Osteocyte (in vitro differentiated cells): ENCODE data around the gene EMILIN1. TPM values are rescaled to one million over a fixed set of nuclear protein-coding genes. Genes with fewer than 3 reads are reported as not detected.
"Not testable (repeated sequence)": the region's sequence is repeated elsewhere in the genome, so short reads cannot be mapped to it uniquely, and the experiment has no call there.

ENCODE experiments used
- DNase-seq: peaks from one replicate; pipeline ENCODE4 v3.0.0; 2021; ENCODE audit warnings: mixed read lengths; ENCODE audit not compliant: unreplicated experiment; ENCODE audit errors: extremely low spot score
- H3K27ac Mint-ChIP-seq: one replicate; pipeline ENCODE4 v1.8.0; 2021; ENCODE audit warnings: mild to moderate bottlenecking, mixed read lengths; ENCODE audit not compliant: unreplicated experiment
- H3K27me3 Mint-ChIP-seq: one replicate; pipeline ENCODE4 v1.8.0; 2021; ENCODE audit warnings: mixed read lengths; ENCODE audit not compliant: unreplicated experiment
- H3K36me3 Mint-ChIP-seq: one replicate; pipeline ENCODE4 v1.8.0; 2021; ENCODE audit warnings: mixed read lengths; ENCODE audit not compliant: unreplicated experiment
- H3K4me1 Mint-ChIP-seq: one replicate; pipeline ENCODE4 v1.8.0; 2021; ENCODE audit warnings: mixed read lengths; ENCODE audit not compliant: unreplicated experiment
- H3K4me3 Mint-ChIP-seq: one replicate; pipeline ENCODE4 v1.8.0; 2021; ENCODE audit warnings: mild to moderate bottlenecking, moderate library complexity, mixed read lengths; ENCODE audit not compliant: unreplicated experiment
- H3K9me3 Mint-ChIP-seq: one replicate; pipeline ENCODE4 v1.8.0; 2021; ENCODE audit warnings: mixed read lengths; ENCODE audit not compliant: unreplicated experiment
- total RNA-seq: library from RNA; stranded (reverse); gene quantifications from 2 replicates; pipeline ENCODE4 v1.2.1, GENCODE V29; 2021
- TF ChIP-seq, protein P1 (sequence below): fragments of 200-600 bp; sonication (generic); IDR thresholded peaks from 2 replicates; pipeline ENCODE4 v1.5.0; 2021; ENCODE audit warnings: antibody characterized with exemption, mild to moderate bottlenecking, moderate library complexity

EMILIN1 gene
- total RNA-seq, 1 donor from 2014 or later, result 206 TPM

DNA sequence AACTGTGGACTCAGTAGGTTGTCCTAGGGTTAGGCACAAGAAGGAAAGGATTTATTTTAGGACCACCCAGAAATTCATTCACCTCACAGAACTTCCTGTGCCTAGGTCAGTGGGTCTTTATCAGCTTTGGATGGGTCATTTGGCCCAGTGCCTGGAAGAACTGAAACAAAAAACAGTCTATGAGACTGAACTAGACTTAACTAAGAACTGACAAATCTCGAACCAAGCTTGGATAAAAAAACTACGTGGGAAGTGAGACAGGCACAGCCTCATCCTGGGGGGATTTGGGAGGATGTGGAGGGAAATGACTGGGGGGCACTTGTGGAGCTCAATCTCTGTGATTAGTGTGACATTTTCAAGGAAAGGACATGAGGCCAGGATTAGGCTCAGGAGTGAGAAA lies 4.6 kb upstream of the EMILIN1 start:
- peaks cover 78% of the 10 kb centered on the region for H3K4me1 Mint-ChIP-seq
- H3K27ac Mint-ChIP-seq, result peak overlapping the region; percentile 44
- no peaks in the 10 kb centered on the region for H3K9me3 Mint-ChIP-seq

DNA sequence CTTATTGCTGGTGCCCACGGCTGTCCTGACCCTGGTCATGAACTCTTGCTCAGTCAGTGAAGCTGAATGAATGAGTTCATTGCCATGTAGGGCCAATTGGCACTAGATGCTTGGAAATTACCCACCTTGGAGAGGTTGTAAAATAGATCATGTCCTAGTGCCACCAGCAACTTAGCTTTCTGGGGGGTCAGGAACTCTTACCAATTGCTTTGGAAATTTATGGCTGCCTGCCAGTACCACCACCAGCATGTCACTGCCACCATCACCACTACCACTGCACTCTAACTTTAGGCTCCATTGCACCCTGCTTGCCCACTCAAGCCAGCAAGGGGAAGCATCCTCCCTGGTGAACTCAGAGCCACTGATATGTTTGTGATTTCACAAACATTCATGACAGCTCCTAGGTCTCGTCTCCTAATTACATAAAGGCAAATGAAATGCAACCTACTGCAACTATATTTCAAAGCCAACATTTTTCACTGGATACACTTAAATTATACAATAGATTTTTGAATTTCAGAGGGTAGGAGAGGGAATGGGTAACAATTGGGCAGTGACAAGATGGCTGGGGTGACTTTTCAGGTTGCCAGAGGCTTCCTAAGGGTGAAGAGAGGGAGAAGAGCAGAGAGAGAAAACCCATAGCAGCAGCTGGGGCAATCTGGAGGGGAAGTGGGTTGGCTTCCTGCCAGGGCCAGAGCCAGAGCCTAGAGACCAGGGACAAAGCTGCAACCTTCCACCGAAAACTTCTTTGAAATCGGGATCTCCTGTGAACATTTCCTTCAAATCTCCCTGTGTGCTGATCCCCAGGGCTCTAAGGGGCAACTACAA lies 3.5 kb upstream of the EMILIN1 start:
- Mint-ChIP-seq H3K4me3 (no peak overlapping the region), H3K27ac (peak overlapping the region; percentile 8), H3K4me1 (peaks cover 75% of the 10 kb centered on the region), H3K9me3 (no peaks in the 10 kb centered on the region), H3K27me3 (no peaks in the 10 kb centered on the region), H3K36me3 (no peaks in the 10 kb centered on the region)
- TF ChIP-seq, protein P1, sequence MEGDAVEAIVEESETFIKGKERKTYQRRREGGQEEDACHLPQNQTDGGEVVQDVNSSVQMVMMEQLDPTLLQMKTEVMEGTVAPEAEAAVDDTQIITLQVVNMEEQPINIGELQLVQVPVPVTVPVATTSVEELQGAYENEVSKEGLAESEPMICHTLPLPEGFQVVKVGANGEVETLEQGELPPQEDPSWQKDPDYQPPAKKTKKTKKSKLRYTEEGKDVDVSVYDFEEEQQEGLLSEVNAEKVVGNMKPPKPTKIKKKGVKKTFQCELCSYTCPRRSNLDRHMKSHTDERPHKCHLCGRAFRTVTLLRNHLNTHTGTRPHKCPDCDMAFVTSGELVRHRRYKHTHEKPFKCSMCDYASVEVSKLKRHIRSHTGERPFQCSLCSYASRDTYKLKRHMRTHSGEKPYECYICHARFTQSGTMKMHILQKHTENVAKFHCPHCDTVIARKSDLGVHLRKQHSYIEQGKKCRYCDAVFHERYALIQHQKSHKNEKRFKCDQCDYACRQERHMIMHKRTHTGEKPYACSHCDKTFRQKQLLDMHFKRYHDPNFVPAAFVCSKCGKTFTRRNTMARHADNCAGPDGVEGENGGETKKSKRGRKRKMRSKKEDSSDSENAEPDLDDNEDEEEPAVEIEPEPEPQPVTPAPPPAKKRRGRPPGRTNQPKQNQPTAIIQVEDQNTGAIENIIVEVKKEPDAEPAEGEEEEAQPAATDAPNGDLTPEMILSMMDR, result no peak
- no peak for DNase-seq

More for the DNA sequence above, 4.6 kb upstream of the EMILIN1 start:
- TF ChIP-seq, protein P1, result no peak
- Mint-ChIP-seq H3K36me3 (peaks cover 9% of the 10 kb centered on the region), H3K4me3 (no peak overlapping the region), H3K27me3 (no peaks in the 10 kb centered on the region)
- no peak for DNase-seq

DNA sequence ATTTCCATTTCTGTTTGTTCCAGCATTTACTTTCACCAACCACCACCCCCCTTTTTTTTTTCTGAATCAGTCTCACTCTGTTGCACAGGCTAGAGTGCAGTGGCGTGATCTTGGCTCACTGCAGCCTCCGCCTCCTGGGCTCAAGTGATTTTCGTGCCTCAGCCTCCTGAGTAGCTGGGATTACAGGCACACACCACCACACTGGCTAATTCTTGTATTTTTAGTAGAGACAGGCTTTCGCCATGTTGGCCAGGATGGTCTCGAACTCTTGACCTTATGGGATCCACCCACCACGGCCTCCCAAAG lies 2.9 kb upstream of the EMILIN1 start:
- Mint-ChIP-seq H3K4me1 (peaks cover 75% of the 10 kb centered on the region), H3K27ac (peak overlapping the region; percentile 8)
- not testable (repeated sequence) for H3K27me3 Mint-ChIP-seq, H3K36me3 Mint-ChIP-seq, DNase-seq, H3K9me3 Mint-ChIP-seq, H3K4me3 Mint-ChIP-seq

DNA sequence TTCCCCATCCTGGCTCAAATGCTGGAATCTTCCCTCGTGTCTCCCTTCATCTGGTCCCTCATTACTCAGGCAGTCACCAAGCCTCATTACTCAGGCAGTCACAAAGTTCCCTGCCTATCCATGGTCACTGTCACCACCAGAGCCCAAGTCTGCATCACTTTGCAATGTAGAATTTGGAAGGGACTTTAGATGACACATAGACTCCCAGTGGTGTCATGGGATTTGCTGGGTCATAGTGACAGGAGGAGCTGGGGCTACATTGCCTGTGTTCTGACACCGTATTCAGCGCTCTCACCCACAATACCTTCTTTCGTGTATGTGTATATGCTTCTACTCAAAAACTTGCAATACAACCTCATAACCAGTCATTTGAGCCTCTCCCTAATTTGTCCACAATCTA lies 2.1 kb upstream of the EMILIN1 start:
- TF ChIP-seq, protein P1, result no peak
- H3K27ac Mint-ChIP-seq, result peak overlapping the region; percentile 40
- peaks cover 77% of the 10 kb centered on the region for H3K4me1 Mint-ChIP-seq

DNA sequence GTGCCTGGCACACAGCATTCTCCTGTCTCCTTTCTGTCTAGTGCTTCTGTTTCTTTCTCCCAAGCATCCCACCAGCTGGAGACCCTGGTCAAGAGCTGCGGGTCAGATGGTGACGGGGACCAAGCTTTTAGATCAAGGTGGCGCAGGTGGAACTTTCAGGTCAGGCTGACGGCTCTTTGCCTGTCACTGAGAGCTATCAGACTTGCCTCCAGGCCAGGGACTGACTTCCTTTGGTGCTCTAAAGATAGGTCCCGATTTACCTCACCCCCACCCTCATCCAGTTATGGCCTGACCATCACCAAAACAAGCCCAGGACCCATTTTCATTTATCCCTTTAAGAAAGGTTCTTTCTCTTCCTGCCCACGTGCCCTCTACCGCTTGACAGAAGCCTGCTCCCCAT lies 1.2 kb upstream of the EMILIN1 start:
- TF ChIP-seq, protein P1, result no peak
- H3K36me3 Mint-ChIP-seq, result peaks cover 3% of the 10 kb centered on the region
- no peak overlapping the region for H3K4me3 Mint-ChIP-seq
- DNase-seq, result no peak
- no peaks in the 10 kb centered on the region for H3K27me3 Mint-ChIP-seq
- H3K4me1 Mint-ChIP-seq, result peaks cover 77% of the 10 kb centered on the region
- H3K9me3 Mint-ChIP-seq, result no peaks in the 10 kb centered on the region
- H3K27ac Mint-ChIP-seq, result peak overlapping the region; percentile 91

More for the DNA sequence above, 2.1 kb upstream of the EMILIN1 start:
- no peak for DNase-seq
- no peaks in the 10 kb centered on the region for H3K27me3 Mint-ChIP-seq
- H3K4me3 Mint-ChIP-seq, result no peak overlapping the region
- H3K36me3 Mint-ChIP-seq, result peaks cover 2% of the 10 kb centered on the region
- H3K9me3 Mint-ChIP-seq, result no peaks in the 10 kb centered on the region
